Tibial nerve (tissue), 4 donors: ENCODE data around the gene ALG10B. TPM values are rescaled to one million over a fixed set of nuclear protein-coding genes. Genes with fewer than 3 reads are reported as not detected.
A peak's percentile ranks its signal among the peaks of the same experiment; 100 is the strongest.
"Not testable (repeated sequence)": the region's sequence is repeated elsewhere in the genome, so short reads cannot be mapped to it uniquely, and the experiment has no call there.

Experiments
- DNase-seq, 2 donors: peaks; one replicate each; pipeline ENCODE4 v3.0.0-alpha.2; 2019; ENCODE audit warnings: low spot score in 2 of 2
- H3K27ac ChIP-seq, 4 donors: fragments of 200-600 bp; sonication (generic) in 3 of 4; one replicate each; pipeline ENCODE4 v1.5.1; 2017 to 2019; ENCODE audit warnings: mild to moderate bottlenecking in 1 of 4
- H3K27me3 ChIP-seq, 2 donors: fragments of 200-600 bp; sonication (generic) in 1 of 2; one replicate each; pipeline versions ENCODE4 v1.5.1 to v1.6.0; 2017 to 2019
- H3K36me3 ChIP-seq, 3 donors: fragments of 200-600 bp; sonication (generic); one replicate each; pipeline ENCODE4 v1.5.1; 2018 to 2019
- H3K4me1 ChIP-seq, 4 donors: fragments of 200-600 bp; sonication (generic) in 3 of 4; one replicate each; pipeline ENCODE4 v1.5.1; 2017 to 2019
- H3K4me3 ChIP-seq, 4 donors: fragments of 200-600 bp; sonication (generic) in 3 of 4; one replicate each; pipeline ENCODE4 v1.5.1; 2017 to 2019; ENCODE audit warnings: mild to moderate bottlenecking in 1 of 4, moderate library complexity in 1 of 4
- H3K9me3 ChIP-seq, 4 donors: fragments of 200-600 bp; sonication (generic) in 3 of 4; one replicate each; pipeline ENCODE4 v1.5.1; 2017 to 2019
- EP300 ChIP-seq, 2 donors: sonication (generic); formaldehyde crosslinking; IDR thresholded peaks; one replicate each; pipeline ENCODE4 v1.6.1; 2017; ENCODE audit warnings: antibody characterized with exemption in 2 of 2, mild to moderate bottlenecking in 1 of 2
- POLR2A ChIP-seq, 2 donors: fragments of 450-650 bp; IDR thresholded peaks; one replicate each; pipeline ENCODE4 v1.6.1; 2017; ENCODE audit warnings: antibody characterized with exemption in 2 of 2, mild to moderate bottlenecking in 2 of 2, moderate library complexity in 2 of 2
- WGBS, 2 donors: methylation state at CpG; one replicate each; pipeline ENCODE4 v1.1.5; 2018; 5-methylcytosine and 5-hydroxymethylcytosine counted together
- total RNA-seq, 4 donors: library from RNA; depleted of rRNA; stranded (reverse); fragments of >200 nt; gene quantifications; one replicate each; pipeline ENCODE4 v1.1.0, GENCODE V29; 2016
- TF ChIP-seq, protein P1 (sequence below), 5 experiments: fragments of 200-600 bp in 3 of 5; fragments of 450-650 bp in 2 of 5; sonication (generic) in 3 of 5; IDR thresholded peaks; one replicate each; pipeline ENCODE4 v1.5.1; 2016 to 2019; ENCODE audit warnings: antibody characterized with exemption in 5 of 5, mild to moderate bottlenecking in 3 of 5, moderate library complexity in 2 of 5

Gene ALG10B
- total RNA-seq, 4 donors from 2014 or later, result 3.0 to 8.0 (median 5.5) TPM

DNA sequence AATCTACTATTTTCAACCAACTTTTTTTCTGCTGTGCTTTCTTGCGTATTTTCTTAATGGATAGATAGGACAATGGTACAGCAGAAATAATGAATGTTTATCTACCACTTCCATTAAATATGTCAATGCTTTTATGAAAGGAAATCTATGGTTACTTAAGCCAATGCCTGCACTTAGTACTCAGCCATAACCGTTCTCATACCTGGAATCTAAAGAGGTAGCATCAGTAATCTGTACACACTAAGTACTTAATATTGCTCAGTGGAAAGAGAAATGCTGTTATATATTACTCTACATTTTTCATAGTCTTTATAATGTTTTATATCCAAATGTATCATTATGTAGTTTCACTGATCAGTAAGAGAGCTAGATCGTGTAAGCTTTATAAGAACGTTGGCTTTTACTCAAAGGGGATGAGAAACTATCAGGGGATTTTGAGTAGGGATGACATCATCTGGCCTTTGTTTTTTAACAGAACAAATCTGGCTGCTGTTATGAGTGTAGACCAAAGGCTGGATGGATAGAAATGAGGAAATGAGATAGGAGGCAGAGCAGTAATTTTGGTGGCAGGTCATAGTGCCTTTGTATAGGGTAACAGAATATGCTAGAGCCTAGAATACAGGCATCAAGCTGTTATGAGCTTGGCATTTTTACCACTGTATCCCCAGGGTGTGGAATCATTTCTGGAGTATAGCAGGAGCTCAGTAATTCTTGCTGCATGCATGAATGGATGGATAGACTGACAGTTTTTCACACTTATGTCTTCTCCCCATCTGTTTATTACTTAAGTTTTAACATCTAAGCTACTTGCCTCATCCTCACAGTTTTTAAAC, 34.0 kb downstream of the ALG10B start:
- Histone ChIP-seq H3K4me3 (no peak overlapping the region), H3K27me3 (no peaks in the 10 kb centered on the region), H3K9me3 (peaks cover 0 to 5% (median 0%) of the 10 kb centered on the region in 4 donors), H3K4me1 (peaks cover 0 to 3% (median 0%) of the 10 kb centered on the region in 4 donors), H3K36me3 (no peaks in the 10 kb centered on the region), H3K27ac (peak overlapping the region in 1 of 4 donors; percentile 55)
- DNase-seq, result no peak
- WGBS, 2 donors, result 48 to 52% methylated on average over 4 of the region's 4 CpGs
- TF ChIP-seq POLR2A (IDR thresholded peaks at IDR 0.05), result no peak
- no peak for TF ChIP-seq EP300 (IDR thresholded peaks at IDR 0.05)
- TF ChIP-seq, protein P1, sequence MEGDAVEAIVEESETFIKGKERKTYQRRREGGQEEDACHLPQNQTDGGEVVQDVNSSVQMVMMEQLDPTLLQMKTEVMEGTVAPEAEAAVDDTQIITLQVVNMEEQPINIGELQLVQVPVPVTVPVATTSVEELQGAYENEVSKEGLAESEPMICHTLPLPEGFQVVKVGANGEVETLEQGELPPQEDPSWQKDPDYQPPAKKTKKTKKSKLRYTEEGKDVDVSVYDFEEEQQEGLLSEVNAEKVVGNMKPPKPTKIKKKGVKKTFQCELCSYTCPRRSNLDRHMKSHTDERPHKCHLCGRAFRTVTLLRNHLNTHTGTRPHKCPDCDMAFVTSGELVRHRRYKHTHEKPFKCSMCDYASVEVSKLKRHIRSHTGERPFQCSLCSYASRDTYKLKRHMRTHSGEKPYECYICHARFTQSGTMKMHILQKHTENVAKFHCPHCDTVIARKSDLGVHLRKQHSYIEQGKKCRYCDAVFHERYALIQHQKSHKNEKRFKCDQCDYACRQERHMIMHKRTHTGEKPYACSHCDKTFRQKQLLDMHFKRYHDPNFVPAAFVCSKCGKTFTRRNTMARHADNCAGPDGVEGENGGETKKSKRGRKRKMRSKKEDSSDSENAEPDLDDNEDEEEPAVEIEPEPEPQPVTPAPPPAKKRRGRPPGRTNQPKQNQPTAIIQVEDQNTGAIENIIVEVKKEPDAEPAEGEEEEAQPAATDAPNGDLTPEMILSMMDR (IDR thresholded peaks at IDR 0.05), result no peak

DNA sequence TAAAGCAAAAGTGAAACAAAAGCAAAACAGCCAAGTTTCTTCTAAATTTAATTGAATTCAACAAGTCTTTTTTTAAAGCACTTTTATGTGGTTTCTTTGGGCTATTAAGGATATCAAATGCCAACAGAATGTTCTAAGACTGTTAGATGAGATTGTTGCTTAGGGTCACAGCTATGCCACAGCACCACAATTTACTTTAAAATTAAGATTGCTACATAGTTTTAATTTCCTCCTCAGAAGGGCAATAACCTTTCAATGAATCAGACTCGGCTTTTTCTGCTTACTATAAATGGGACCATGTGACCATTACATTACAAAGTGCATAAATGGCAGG, 34.6 kb downstream of the ALG10B start:
- not testable (repeated sequence) for H3K36me3 ChIP-seq, H3K9me3 ChIP-seq
- 7 to 14% methylated on average over 1 of the region's 1 CpG for WGBS, 2 donors

DNA sequence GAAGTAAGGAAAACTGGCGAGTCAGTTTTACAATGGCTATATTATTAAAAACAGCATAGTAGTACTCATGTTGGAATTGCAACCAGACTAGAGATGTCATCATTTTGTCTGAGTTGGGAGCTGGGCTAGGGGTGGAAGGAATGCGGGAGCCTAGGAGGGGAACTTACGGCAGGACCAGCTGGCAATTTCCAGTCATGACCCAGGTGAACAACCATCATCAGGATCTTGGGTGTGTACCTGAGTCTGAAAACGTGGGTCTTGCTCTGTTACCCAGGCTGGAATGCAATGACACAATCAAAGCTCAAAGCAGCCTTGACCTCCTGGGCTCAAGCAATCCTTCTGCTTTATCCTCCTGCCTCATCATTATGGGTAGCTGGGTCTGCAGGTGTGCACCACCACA, 50.9 kb downstream of the ALG10B start:
- TF ChIP-seq EP300 (IDR thresholded peaks at IDR 0.05) (no peak), POLR2A (IDR thresholded peaks at IDR 0.05) (no peak)
- TF ChIP-seq, protein P1 (IDR thresholded peaks at IDR 0.05), result no peak
- 78 to 86% methylated on average over 4 of the region's 4 CpGs for WGBS, 2 donors
- no peak for DNase-seq
- H3K27ac ChIP-seq, result no peak overlapping the region
- no peaks in the 10 kb centered on the region for H3K27me3 ChIP-seq
- H3K9me3 ChIP-seq, result no peaks in the 10 kb centered on the region
- H3K36me3 ChIP-seq, result no peaks in the 10 kb centered on the region
- H3K4me3 ChIP-seq, result no peak overlapping the region
- H3K4me1 ChIP-seq, result no peaks in the 10 kb centered on the region

More for the DNA sequence above, 34.6 kb downstream of the ALG10B start:
- not testable (repeated sequence) for DNase-seq, H3K4me3 ChIP-seq, H3K27me3 ChIP-seq, H3K4me1 ChIP-seq
- H3K27ac ChIP-seq, result peak overlapping the region in 1 of 4 donors; percentile 55

DNA sequence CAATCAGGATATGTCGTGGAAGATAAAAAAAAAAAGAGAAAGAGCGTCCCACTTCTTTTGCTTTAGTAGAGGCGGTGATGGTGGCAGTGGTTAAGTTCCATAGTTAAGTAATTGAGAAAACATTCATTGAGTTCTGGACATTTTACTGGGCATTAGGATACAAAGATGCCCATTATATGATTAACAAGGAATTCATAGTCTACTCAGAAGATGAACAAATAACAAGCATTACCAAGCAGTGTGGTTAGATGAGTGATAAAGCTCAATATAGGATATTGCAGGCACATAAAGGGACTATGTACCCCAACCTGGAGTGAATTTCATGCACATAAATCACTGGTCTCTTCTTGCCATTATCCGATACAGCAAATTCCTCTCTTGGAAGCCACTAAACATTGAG, 53.7 kb downstream of the ALG10B start:
- DNase-seq, result no peak
- Histone ChIP-seq H3K9me3 (no peaks in the 10 kb centered on the region), H3K4me1 (no peaks in the 10 kb centered on the region), H3K36me3 (no peaks in the 10 kb centered on the region), H3K27me3 (no peaks in the 10 kb centered on the region), H3K27ac (peak overlapping the region in 1 of 4 donors; percentile 26), H3K4me3 (no peak overlapping the region)
- 52 to 56% methylated on average over 4 of the region's 4 CpGs for WGBS, 2 donors
- TF ChIP-seq, protein P1 (IDR thresholded peaks at IDR 0.05), result no peak
- TF ChIP-seq EP300 (IDR thresholded peaks at IDR 0.05) (no peak), POLR2A (IDR thresholded peaks at IDR 0.05) (no peak)

DNA sequence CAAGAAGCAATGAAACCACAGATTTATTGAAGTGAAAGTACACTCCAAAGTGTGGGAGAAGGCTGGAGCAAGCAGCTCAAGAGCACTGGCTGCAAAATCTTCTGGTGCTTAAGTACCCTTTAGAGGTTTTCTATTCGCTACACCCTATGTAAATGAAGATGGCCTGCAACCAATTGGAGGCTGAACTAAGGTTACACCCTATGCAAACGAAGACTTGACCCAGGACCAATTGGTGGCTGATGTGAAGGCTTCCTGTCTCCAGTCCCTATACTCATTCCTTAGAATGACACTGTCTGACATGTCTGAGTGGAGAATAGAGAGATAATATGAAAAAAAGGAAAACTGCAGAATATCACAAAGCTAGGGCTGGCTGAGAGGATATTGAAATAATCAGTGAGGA, 57.2 kb downstream of the ALG10B start:
- no peak overlapping the region for H3K4me3 ChIP-seq
- WGBS, 2 donors, result 66 to 70% methylated on average over 2 of the region's 2 CpGs
- H3K27me3 ChIP-seq, result no peaks in the 10 kb centered on the region
- H3K36me3 ChIP-seq, result no peaks in the 10 kb centered on the region
- no peak for DNase-seq
- no peaks in the 10 kb centered on the region for H3K9me3 ChIP-seq
- TF ChIP-seq POLR2A (IDR thresholded peaks at IDR 0.05) (no peak), EP300 (IDR thresholded peaks at IDR 0.05) (no peak)
- TF ChIP-seq, protein P1 (IDR thresholded peaks at IDR 0.05), result no peak
- H3K27ac ChIP-seq, result no peak overlapping the region
- H3K4me1 ChIP-seq, result no peaks in the 10 kb centered on the region
